Measurements from ENCODE around the gene ZC3H18.

Gene ZC3H18

GRCh38 chr16:88619859-88620815 is 49.9 kb downstream of the ZC3H18 start:
- no peak for TF ChIP-seq JUND (IDR thresholded peaks at IDR 0.05; ENCODE audit: low read depth)
- in situ Hi-C loops (cut with HindIII; ENCODE audit: low pct_unique_long_range_greater_than_20kb, low sequenced_read_pairs): no loop called here
- DNase-seq (ENCODE audit: low read depth in 1 of 2, low spot score in 1 of 2): peak in 1 of 2 experiments; percentile 15

- TF ChIP-seq JUND (IDR thresholded peaks at IDR 0.05; ENCODE audit: low read depth): no peak
- no peak for DNase-seq (ENCODE audit: low read depth in 1 of 2, low spot score in 1 of 2)
- in situ Hi-C loops (cut with HindIII; ENCODE audit: low pct_unique_long_range_greater_than_20kb, low sequenced_read_pairs): no loop called here
These were observed 51.9 kb downstream of the ZC3H18 start for GRCh38 chr16:88622125-88622524.

GRCh38 chr16:88622866-88623265 is 52.7 kb downstream of the ZC3H18 start:
- DNase-seq (ENCODE audit: low read depth in 1 of 2, low spot score in 1 of 2): no peak
- TF ChIP-seq JUND (IDR thresholded peaks at IDR 0.05; ENCODE audit: low read depth): no peak
- in situ Hi-C loops (cut with HindIII; ENCODE audit: low pct_unique_long_range_greater_than_20kb, low sequenced_read_pairs): no loop called here

- in situ Hi-C loops (cut with HindIII; ENCODE audit: low pct_unique_long_range_greater_than_20kb, low sequenced_read_pairs): no loop called here
- no peak for TF ChIP-seq JUND (IDR thresholded peaks at IDR 0.05; ENCODE audit: low read depth)
- DNase-seq (ENCODE audit: low read depth in 1 of 2, low spot score in 1 of 2): no peak
These were observed 53.7 kb downstream of the ZC3H18 start for GRCh38 chr16:88623858-88624257.

GRCh38 chr16:88624481-88624880 is 54.3 kb downstream of the ZC3H18 start:
- no peak for TF ChIP-seq JUND (IDR thresholded peaks at IDR 0.05; ENCODE audit: low read depth)
- in situ Hi-C loops (cut with HindIII; ENCODE audit: low pct_unique_long_range_greater_than_20kb, low sequenced_read_pairs): no loop called here
- no peak for DNase-seq (ENCODE audit: low read depth in 1 of 2, low spot score in 1 of 2)

GRCh38 chr16:88624977-88625576 is 54.9 kb downstream of the ZC3H18 start:
- TF ChIP-seq JUND (IDR thresholded peaks at IDR 0.05; ENCODE audit: low read depth): no peak
- in situ Hi-C loops (cut with HindIII; ENCODE audit: low pct_unique_long_range_greater_than_20kb, low sequenced_read_pairs): no loop called here
- DNase-seq (ENCODE audit: low read depth in 1 of 2, low spot score in 1 of 2): no peak

GRCh38 chr16:88626646-88627045 is 56.4 kb downstream of the ZC3H18 start:
- DNase-seq (ENCODE audit: low read depth in 1 of 2, low spot score in 1 of 2): no peak
- in situ Hi-C loops (cut with HindIII; ENCODE audit: low pct_unique_long_range_greater_than_20kb, low sequenced_read_pairs): no loop called here
- TF ChIP-seq JUND (IDR thresholded peaks at IDR 0.05; ENCODE audit: low read depth): no peak

GRCh38 chr16:88627531-88628411 is 57.6 kb downstream of the ZC3H18 start:
- in situ Hi-C loops (cut with HindIII; ENCODE audit: low pct_unique_long_range_greater_than_20kb, low sequenced_read_pairs): no loop called here
- no peak for TF ChIP-seq JUND (IDR thresholded peaks at IDR 0.05; ENCODE audit: low read depth)
- no peak for DNase-seq (ENCODE audit: low read depth in 1 of 2, low spot score in 1 of 2)

- no peak for DNase-seq (ENCODE audit: low read depth in 1 of 2, low spot score in 1 of 2)
- TF ChIP-seq JUND (IDR thresholded peaks at IDR 0.05; ENCODE audit: low read depth): no peak
- in situ Hi-C loops (cut with HindIII; ENCODE audit: low pct_unique_long_range_greater_than_20kb, low sequenced_read_pairs): no loop called here
These were observed 58.3 kb downstream of the ZC3H18 start for GRCh38 chr16:88628512-88628974.

- in situ Hi-C loops (cut with HindIII; ENCODE audit: low pct_unique_long_range_greater_than_20kb, low sequenced_read_pairs): no loop called here
- DNase-seq (ENCODE audit: low read depth in 1 of 2, low spot score in 1 of 2): no peak
- no peak for TF ChIP-seq JUND (IDR thresholded peaks at IDR 0.05; ENCODE audit: low read depth)
These were observed 59.6 kb downstream of the ZC3H18 start for GRCh38 chr16:88629835-88630234.

- in situ Hi-C loops (cut with HindIII; ENCODE audit: low pct_unique_long_range_greater_than_20kb, low sequenced_read_pairs): no loop called here
- no peak for TF ChIP-seq JUND (IDR thresholded peaks at IDR 0.05; ENCODE audit: low read depth)
These were observed 60.2 kb downstream of the ZC3H18 start for GRCh38 chr16:88630433-88630832.

GRCh38 chr16:88630941-88631340 is 60.7 kb downstream of the ZC3H18 start:
- TF ChIP-seq JUND (IDR thresholded peaks at IDR 0.05; ENCODE audit: low read depth): no peak
- DNase-seq (ENCODE audit: low read depth in 1 of 2, low spot score in 1 of 2): no peak
- in situ Hi-C loops (cut with HindIII; ENCODE audit: low pct_unique_long_range_greater_than_20kb, low sequenced_read_pairs): no loop called here

More at GRCh38 chr16:88630433-88630832, 60.2 kb downstream of the ZC3H18 start:
- no peak for DNase-seq (ENCODE audit: low read depth in 1 of 2, low spot score in 1 of 2)

Data from T47D (cell line).